HEK293T (cell line): ENCODE measurements around the gene PIGU.

Experiments
- CTCF ChIA-PET: fragments of 350-600 bp; formaldehyde crosslinking; extraction: SDS; loops from one replicate; lab custom pipeline; 2021; ENCODE audit warnings: antibody characterized with exemption, inconsistent platforms; lab: Yijun Ruan, JAX
- POLR2A ChIA-PET: fragments of 350-600 bp; formaldehyde crosslinking; extraction: SDS; loops from one replicate; lab custom pipeline; 2020; ENCODE audit warnings: antibody characterized with exemption, inconsistent platforms; lab: Yijun Ruan, JAX
- DNase-seq: peaks from one replicate; pipeline ENCODE4 v3.0.0; 2012; ENCODE audit warnings: mixed read lengths; ENCODE audit errors: extremely low spot score
- ARNT ChIP-seq: fragments of 450-650 bp; IDR thresholded peaks from 2 replicates; pipeline ENCODE4 v1.6.1; 2017; ENCODE audit warnings: mild to moderate bottlenecking
- BHLHE40 ChIP-seq: fragments of 450-650 bp; IDR thresholded peaks from 2 replicates; pipeline ENCODE4 v1.6.1; 2016; ENCODE audit warnings: mild to moderate bottlenecking, moderate library complexity, borderline replicate concordance
- CTBP1 ChIP-seq: fragments of 450-650 bp; IDR thresholded peaks from 2 replicates; pipeline ENCODE4 v1.6.1; 2016; ENCODE audit warnings: borderline replicate concordance
- ELF4 ChIP-seq: fragments of 450-650 bp; IDR thresholded peaks from 2 replicates; pipeline ENCODE4 v1.6.1; 2017; ENCODE audit warnings: antibody characterized with exemption
- FOXA1 ChIP-seq: fragments of 450-650 bp; IDR thresholded peaks from 2 replicates; pipeline ENCODE4 v1.6.1; 2016; ENCODE audit warnings: mild to moderate bottlenecking
- FOXK2 ChIP-seq: fragments of 450-650 bp; IDR thresholded peaks from 2 replicates; pipeline ENCODE4 v1.6.1; 2016; ENCODE audit warnings: mild to moderate bottlenecking
- FOXM1 ChIP-seq: fragments of 450-650 bp; IDR thresholded peaks from 2 replicates; pipeline ENCODE4 v1.6.1; 2017; ENCODE audit warnings: mild to moderate bottlenecking, borderline replicate concordance
- HDGF ChIP-seq: fragments of 450-650 bp; IDR thresholded peaks from 2 replicates; pipeline ENCODE4 v1.6.1; 2017; ENCODE audit warnings: antibody characterized with exemption, borderline replicate concordance
- L3MBTL2 ChIP-seq: fragments of 450-650 bp; conservative IDR thresholded peaks from 2 replicates; pipeline ENCODE4 v1.6.1; 2016; ENCODE audit warnings: mild to moderate bottlenecking
- LEF1 ChIP-seq: fragments of 450-650 bp; IDR thresholded peaks from 2 replicates; pipeline ENCODE4 v1.6.1; 2017; ENCODE audit warnings: mild to moderate bottlenecking, borderline replicate concordance
- NFRKB ChIP-seq: fragments of 450-650 bp; IDR thresholded peaks from 2 replicates; pipeline ENCODE4 v1.6.1; 2016; ENCODE audit warnings: mild to moderate bottlenecking, moderate library complexity
- PKNOX1 ChIP-seq: fragments of 450-650 bp; IDR thresholded peaks from 2 replicates; pipeline ENCODE4 v1.6.1; 2016
- SP1 ChIP-seq: fragments of 450-650 bp; IDR thresholded peaks from 2 replicates; pipeline ENCODE4 v1.6.1; 2017
- SUZ12 ChIP-seq: fragments of 450-650 bp; IDR thresholded peaks from 2 replicates; pipeline ENCODE4 v1.6.1; 2016; ENCODE audit warnings: mild to moderate bottlenecking
- TARDBP ChIP-seq: fragments of 450-650 bp; IDR thresholded peaks from 2 replicates; pipeline ENCODE4 v1.6.1; 2016
- ZNF384 ChIP-seq: fragments of 450-650 bp; IDR thresholded peaks from 2 replicates; pipeline ENCODE4 v1.6.1; 2016

PIGU gene

GRCh38 chr20:34638532-34638931 lies 38.4 kb downstream of the PIGU start:
- ChIA-PET POLR2A (no interaction called here), CTCF (no interaction called here)
- TF ChIP-seq FOXA1 = no peak
- no peak for TF ChIP-seq CTBP1
- TF ChIP-seq TARDBP = no peak
- no peak for TF ChIP-seq FOXM1
- no peak for TF ChIP-seq SUZ12
- TF ChIP-seq L3MBTL2 = no peak
- no peak for TF ChIP-seq SP1
- TF ChIP-seq FOXK2 = no peak
- TF ChIP-seq ELF4 = no peak
- no peak for TF ChIP-seq ARNT
- TF ChIP-seq BHLHE40 = no peak
- no peak for TF ChIP-seq LEF1
- no peak for TF ChIP-seq ZNF384
- TF ChIP-seq PKNOX1 = no peak
- no peak for TF ChIP-seq HDGF
- no peak for TF ChIP-seq NFRKB
- DNase-seq = no peak

GRCh38 chr20:34638039-34638292 lies 38.9 kb downstream of the PIGU start:
- no peak for DNase-seq
- POLR2A ChIA-PET = no interaction called here
- CTCF ChIA-PET = no interaction called here
- TF ChIP-seq SP1 (no peak), TARDBP (no peak), BHLHE40 (no peak), FOXK2 (no peak), PKNOX1 (no peak)

- no peak for TF ChIP-seq ZNF384
- TF ChIP-seq PKNOX1 = no peak
- TF ChIP-seq FOXK2 = no peak
- no peak for TF ChIP-seq FOXA1
- no peak for TF ChIP-seq ELF4
- TF ChIP-seq FOXM1 = no peak
- no peak for TF ChIP-seq L3MBTL2
- TF ChIP-seq ARNT = no peak
- TF ChIP-seq NFRKB = no peak
- TF ChIP-seq SP1 = no peak
- no peak for TF ChIP-seq BHLHE40
- no peak for TF ChIP-seq HDGF
- TF ChIP-seq LEF1 = no peak
- no peak for TF ChIP-seq TARDBP
- TF ChIP-seq SUZ12 = no peak
- no peak for TF ChIP-seq CTBP1
- POLR2A ChIA-PET = no interaction called here
- no peak for DNase-seq
- CTCF ChIA-PET = no interaction called here
Observed at GRCh38 chr20:34637245-34638038, 39.5 kb downstream of the PIGU start.

- DNase-seq = no peak
- ChIA-PET POLR2A (no interaction called here), CTCF (no interaction called here)
- TF ChIP-seq SP1 (no peak), PKNOX1 (no peak), TARDBP (no peak), FOXK2 (no peak), CTBP1 (no peak), ZNF384 (no peak), HDGF (no peak), FOXA1 (no peak), ARNT (no peak), L3MBTL2 (no peak), LEF1 (no peak), BHLHE40 (no peak), FOXM1 (no peak)
Observed at GRCh38 chr20:34636648-34637047, 40.2 kb downstream of the PIGU start.

GRCh38 chr20:34634392-34634791 lies 42.5 kb downstream of the PIGU start:
- POLR2A ChIA-PET = no interaction called here
- CTCF ChIA-PET = no interaction called here
- no peak for DNase-seq
- no peak for TF ChIP-seq FOXA1
- no peak for TF ChIP-seq HDGF
- TF ChIP-seq ELF4 = no peak
- no peak for TF ChIP-seq PKNOX1
- no peak for TF ChIP-seq L3MBTL2
- TF ChIP-seq SUZ12 = no peak
- TF ChIP-seq ARNT = no peak
- TF ChIP-seq SP1 = no peak
- TF ChIP-seq CTBP1 = no peak
- no peak for TF ChIP-seq NFRKB
- TF ChIP-seq ZNF384 = no peak
- TF ChIP-seq TARDBP = no peak
- TF ChIP-seq LEF1 = no peak
